GM10847 (cell line): Measurements from ENCODE around the gene ANKS6.

Source experiments
- POLR2A ChIP-seq: IDR thresholded peaks from 2 replicates; pipeline ENCODE4 v1.6.1; 2011; ENCODE audit not compliant: insufficient read length; ENCODE audit errors: extremely low read depth

ANKS6 gene

GRCh38 chr9:98789483-98790133, 6.7 kb downstream of the ANKS6 start:
- TF ChIP-seq POLR2A = no peak

GRCh38 chr9:98787766-98788335, 8.5 kb downstream of the ANKS6 start:
- TF ChIP-seq POLR2A = no peak

GRCh38 chr9:98786750-98787510, 9.4 kb downstream of the ANKS6 start:
- TF ChIP-seq POLR2A = no peak

- TF ChIP-seq POLR2A = no peak
Measured at GRCh38 chr9:98784831-98785806, 11.2 kb downstream of the ANKS6 start.

- no peak for TF ChIP-seq POLR2A
Measured at GRCh38 chr9:98783518-98784226, 12.7 kb downstream of the ANKS6 start.

GRCh38 chr9:98781588-98782383, 14.6 kb downstream of the ANKS6 start:
- no peak for TF ChIP-seq POLR2A

- no peak for TF ChIP-seq POLR2A
Measured at GRCh38 chr9:98780059-98780749, 16.2 kb downstream of the ANKS6 start.

- TF ChIP-seq POLR2A = no peak
Measured at GRCh38 chr9:98778711-98779530, 17.4 kb downstream of the ANKS6 start.

- TF ChIP-seq POLR2A = no peak
Measured at GRCh38 chr9:98778251-98778650, 18.1 kb downstream of the ANKS6 start.

GRCh38 chr9:98777618-98778017, 18.7 kb downstream of the ANKS6 start:
- no peak for TF ChIP-seq POLR2A

GRCh38 chr9:98775831-98776441, 20.4 kb downstream of the ANKS6 start:
- TF ChIP-seq POLR2A = no peak

- no peak for TF ChIP-seq POLR2A
Measured at GRCh38 chr9:98774746-98775145, 21.6 kb downstream of the ANKS6 start.
